ENCODE measurements around the gene TOPBP1. TPM values are rescaled to one million over a fixed set of nuclear protein-coding genes. Genes with fewer than 3 reads are reported as not detected.

The TOPBP1 gene
- total and polyA plus RNA-seq, 2 of the 4 experiments (the other 2 are of a cell fraction), result 19.5 to 50.5 TPM

DNA sequence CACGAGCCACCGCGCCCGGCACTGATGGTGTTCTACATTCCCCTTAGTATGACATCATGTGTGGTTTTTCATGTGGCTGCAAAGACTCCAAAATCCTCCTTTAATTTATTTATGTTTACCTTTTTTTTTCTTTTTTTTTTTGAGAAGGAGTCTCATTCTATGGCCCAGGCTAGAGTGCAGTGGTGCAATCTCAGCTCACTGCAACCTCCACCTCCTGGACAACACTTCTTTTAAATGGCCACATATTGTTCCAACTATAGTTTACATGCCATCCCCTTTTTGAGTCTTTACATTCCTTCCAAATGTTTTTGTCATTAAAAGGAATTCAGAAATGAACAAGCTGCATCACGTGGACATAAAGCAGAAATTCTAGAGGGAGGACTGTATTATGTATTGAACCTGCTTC, 98.6 kb downstream of the TOPBP1 start:
- Histone ChIP-seq H3K9me3 (ENCODE audit: control insufficient read depth, insufficient read depth, low read length) (peaks cover 2% of the 10 kb centered on the region; the same call in 1 of the 2 replicates), H3K14ac (replicated peaks; ENCODE audit: low read depth, low read length) (no peak overlapping the region), H3K79me1 (ENCODE audit: low read depth in 1 of 2, low read length in 2 of 2) (no peaks in the 10 kb centered on the region; a peak in 1 of 4 replicates), H3K4ac (ENCODE audit: low read depth, low read length) (no peak overlapping the region), H4K8ac (ENCODE audit: low read depth in 2 of 2, low read length in 2 of 2) (no peak overlapping the region), H3K9ac (ENCODE audit: low read depth, low read length) (no peak overlapping the region), H4K5ac (ENCODE audit: low read depth, low read length) (no peak overlapping the region), H3K27me3 (ENCODE audit: control insufficient read depth, insufficient read depth, low read length) (no peaks in the 10 kb centered on the region), H4K91ac (ENCODE audit: insufficient read depth, low read depth, low read length) (no peak overlapping the region), H2BK15ac (ENCODE audit: low read depth, low read length) (no peak overlapping the region; the same call in 2 of the 3 replicates), H3K4me2 (ENCODE audit: low read depth, low read length) (no peak overlapping the region), H2AK5ac (ENCODE audit: low read depth, low read length) (no peak overlapping the region), H3K36me3 (ENCODE audit: control insufficient read depth, insufficient read depth, low read length) (no peaks in the 10 kb centered on the region), H2BK5ac (ENCODE audit: low read depth, low read length, poor library complexity, severe bottlenecking) (peak overlapping the region; percentile 64), H2BK20ac (ENCODE audit: low read depth, low read length) (no peak overlapping the region), H3K4me1 (ENCODE audit: control insufficient read depth, insufficient read depth, low read length) (peaks cover 11% of the 10 kb centered on the region), H2AFZ (replicated peaks; ENCODE audit: low read length, poor library complexity) (no peak overlapping the region), H3K23ac (ENCODE audit: low read depth, low read length) (no peak overlapping the region), H4K20me1 (ENCODE audit: insufficient read depth, low read length) (no peaks in the 10 kb centered on the region), H3K18ac (ENCODE audit: low read depth, low read length) (peak overlapping the region; percentile 70; the same call in 1 of the 2 replicates), H3K27ac (ENCODE audit: insufficient read depth, low read length) (no peak overlapping the region), H2BK120ac (ENCODE audit: low read depth, low read length) (peak overlapping the region; percentile 79; the same call in 1 of the 2 replicates), H2AK9ac (replicated peaks; ENCODE audit: low read depth, low read length, poor library complexity) (no peak overlapping the region), H3K56ac (ENCODE audit: extremely low read depth, insufficient read depth, low read length) (no peak overlapping the region), H3K4me3 (ENCODE audit: insufficient read depth, low read depth, low read length) (no peak overlapping the region), H3K9me1 (ENCODE audit: insufficient read depth, low read length) (peaks cover 13% of the 10 kb centered on the region; the same call in 1 of the 2 replicates)
- no CpG with 5 or more reads among the region's 5 CpGs for WGBS, 2 experiments (ENCODE audit: extremely low coverage in 2 of 2, insufficient read length in 1 of 2)
- TF ChIP-seq, protein P1, sequence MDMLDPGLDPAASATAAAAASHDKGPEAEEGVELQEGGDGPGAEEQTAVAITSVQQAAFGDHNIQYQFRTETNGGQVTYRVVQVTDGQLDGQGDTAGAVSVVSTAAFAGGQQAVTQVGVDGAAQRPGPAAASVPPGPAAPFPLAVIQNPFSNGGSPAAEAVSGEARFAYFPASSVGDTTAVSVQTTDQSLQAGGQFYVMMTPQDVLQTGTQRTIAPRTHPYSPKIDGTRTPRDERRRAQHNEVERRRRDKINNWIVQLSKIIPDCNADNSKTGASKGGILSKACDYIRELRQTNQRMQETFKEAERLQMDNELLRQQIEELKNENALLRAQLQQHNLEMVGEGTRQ (IDR thresholded peaks at IDR 0.05; ENCODE audit: low read depth, low read length), result peak; percentile 86
- TF ChIP-seq MXI1 (IDR thresholded peaks at IDR 0.05; ENCODE audit: borderline replicate concordance, low read depth, low read length), result no peak
- TF ChIP-seq BHLHE40 (IDR thresholded peaks at IDR 0.05; ENCODE audit: low read depth, low read length), result peak; percentile 46; the same call in 1 of the 2 replicates
- dilution Hi-C loops (cut with HindIII; ENCODE audit: low sequenced_read_pairs, unreplicated experiment), result no loop called here
- ATAC-seq (ENCODE audit: low read depth), result peak; percentile 73
- in situ Hi-C loops (cut with MboI; ENCODE audit: low sequenced_read_pairs), result no loop called here
- ChIA-PET CTCF (interaction anchor here (0.8 kb wide), 1 partner anchor 13 kb away, joined by 3 read pairs; no protein-coding TSS in a partner anchor), POLR2A (ENCODE audit: unreplicated experiment) (interaction anchor here (2.3 kb wide), 1 partner anchor 10 kb away, joined by 8 read pairs; the partner anchor contains the start of gene CDV3)
- DNase-seq, result peak; percentile 61
- no TSS peak for BruUV-seq (replicated peaks)
- intact Hi-C loops (cut with micrococcal nuclease), result no loop called here
